GM12878 (cell line): ENCODE data around the gene BICRAL. TPM values are rescaled to one million over a fixed set of nuclear protein-coding genes. Genes with fewer than 3 reads are reported as not detected.

ENCODE experiments used
- ATAC-seq: fragments of 200-7000 bp; cut with Tn5 transposase; 3 replicates; pipeline ENCODE4 v1.9.1; 2020; ENCODE audit warnings: mild to moderate bottlenecking, moderate library complexity
- BruUV-seq: library from RNA; stranded (reverse); fragments of 400-500 nt; replicated peaks from 2 replicates; lab custom pipeline; 2021; lab: Mats Ljungman, UMichigan
- CTCF ChIA-PET: fragments of 300-600 bp; sonication (Branson Sonifier 250); formaldehyde crosslinking; extraction: SDS; loops from one replicate; lab custom pipeline; 2021; ENCODE audit warnings: inconsistent platforms; lab: Yijun Ruan, JAX
- POLR2A ChIA-PET: fragments of 350-600 bp; formaldehyde crosslinking; extraction: SDS; loops from one replicate; lab custom pipeline; 2021; ENCODE audit warnings: inconsistent platforms; lab: Charles Lee
- RAD21 ChIA-PET: fragments of 300-600 bp; sonication (Branson Sonifier 250); formaldehyde crosslinking; loops from one replicate; lab custom pipeline; 2023; ENCODE audit warnings: antibody characterized with exemption; ENCODE audit not compliant: unreplicated experiment; lab: Charles Lee
- SMC1A ChIA-PET: fragments of 300-600 bp; sonication (Branson Sonifier 250); formaldehyde crosslinking; loops from one replicate; lab custom pipeline; 2023; ENCODE audit not compliant: unreplicated experiment, uncharacterized antibody; lab: Charles Lee
- DNase-seq: peaks from one replicate; pipeline ENCODE4 v3.0.0-alpha.2; 2011; ENCODE audit warnings: low read depth, low spot score
- FAIRE-seq: peaks from 3 replicates; lab custom pipeline; 2011; peaks lifted over from hg19 to GRCh38; lab: Jason Lieb, UNC
- H2AFZ ChIP-seq: 2 replicates; pipeline ENCODE4 v1.6.0; 2011; ENCODE audit warnings: low read depth, low read length, control low read depth; ENCODE audit not compliant: control insufficient read depth
- H3K27ac ChIP-seq: 2 replicates; pipeline ENCODE4 v1.5.1; 2011; ENCODE audit warnings: control low read depth; ENCODE audit not compliant: control insufficient read depth, insufficient read depth
- H3K27me3 ChIP-seq, 2 experiments: replicated peaks in 1 of 2; 2 replicates each; pipeline versions ENCODE4 v1.6.0 to v1.6.1; 2011; ENCODE audit warnings: low read length in 1 of 2; ENCODE audit not compliant: control insufficient read depth in 2 of 2, insufficient read depth in 2 of 2
- H3K36me3 ChIP-seq, 2 experiments: 2 replicates each; pipeline ENCODE4 v1.5.1; 2011; ENCODE audit warnings: low read length in 1 of 2; ENCODE audit not compliant: control insufficient read depth in 2 of 2, insufficient read depth in 2 of 2
- H3K4me1 ChIP-seq: 2 replicates; pipeline ENCODE4 v1.6.1; 2011; ENCODE audit warnings: mild to moderate bottlenecking, low read length, moderate library complexity, mixed read lengths; ENCODE audit not compliant: control insufficient read depth, insufficient read depth
- H3K4me2 ChIP-seq: 2 replicates; pipeline ENCODE4 v1.6.0; 2011; ENCODE audit warnings: control low read depth; ENCODE audit not compliant: control insufficient read depth, insufficient read depth
- H3K4me3 ChIP-seq: fragments of 200-600 bp; sonication (generic); 2 replicates; pipeline ENCODE4 v1.5.1; 2016
- H3K79me2 ChIP-seq: 2 replicates; pipeline ENCODE4 v1.6.0; 2011; ENCODE audit warnings: low read length; ENCODE audit not compliant: control insufficient read depth, insufficient read depth
- H3K9ac ChIP-seq: 2 replicates; pipeline ENCODE4 v1.8.0; 2011; ENCODE audit warnings: low read length, control low read depth, mixed read lengths; ENCODE audit not compliant: control insufficient read depth, insufficient read depth
- H3K9me3 ChIP-seq: replicated peaks from 3 replicates; pipeline ENCODE4 v1.5.1; 2011; ENCODE audit warnings: mild to moderate bottlenecking, low read length; ENCODE audit not compliant: control insufficient read depth, insufficient read depth
- H4K20me1 ChIP-seq: 2 replicates; pipeline ENCODE4 v1.6.0; 2011; ENCODE audit not compliant: control insufficient read depth, insufficient read depth
- BACH1 ChIP-seq: fragments of 450-650 bp; IDR thresholded peaks from 2 replicates; pipeline ENCODE4 v1.6.1; 2017; ENCODE audit warnings: mild to moderate bottlenecking, borderline replicate concordance
- BCL11A ChIP-seq: IDR thresholded peaks from 2 replicates; pipeline ENCODE4 v1.6.1; 2011; ENCODE audit warnings: low read depth, low read length
- CHD1 ChIP-seq: IDR thresholded peaks from 2 replicates; pipeline ENCODE4 v1.6.1; 2012; ENCODE audit warnings: low read depth, low read length, improper control_type of control experiment
- HCFC1 ChIP-seq: fragments of 150-350 bp; IDR thresholded peaks from 2 replicates; pipeline ENCODE4 v1.6.1; 2014; ENCODE audit warnings: low read length
- IKZF2 ChIP-seq, 2 experiments: fragments of 450-650 bp; IDR thresholded peaks; 2 replicates each; pipeline ENCODE4 v1.6.1; 2017; ENCODE audit warnings: mild to moderate bottlenecking in 2 of 2, moderate library complexity in 2 of 2
- KAT2A ChIP-seq: conservative IDR thresholded peaks from 2 replicates; pipeline ENCODE4 v1.6.1; 2011; ENCODE audit warnings: low read depth, low read length; ENCODE audit not compliant: control insufficient read depth
- MEF2B ChIP-seq: fragments of 450-650 bp; IDR thresholded peaks from 2 replicates; pipeline ENCODE4 v1.6.1; 2018; ENCODE audit warnings: mild to moderate bottlenecking, moderate library complexity; ENCODE audit not compliant: partially characterized antibody, poor library complexity, severe bottlenecking
- MXI1 ChIP-seq: fragments of 150-350 bp; IDR thresholded peaks from 2 replicates; pipeline ENCODE4 v1.6.1; 2011; ENCODE audit warnings: low read depth, mild to moderate bottlenecking, inconsistent platforms, low read length, improper control_type of control experiment
- NFYB ChIP-seq: IDR thresholded peaks from 2 replicates; pipeline ENCODE4 v1.6.1; 2011; ENCODE audit warnings: low read depth, mild to moderate bottlenecking, low read length, improper control_type of control experiment, moderate library complexity; ENCODE audit not compliant: insufficient read depth
- PAX8 ChIP-seq: fragments of 450-650 bp; IDR thresholded peaks from 2 replicates; pipeline ENCODE4 v1.6.1; 2017; ENCODE audit warnings: mild to moderate bottlenecking, moderate library complexity
- SUZ12 ChIP-seq: fragments of 200-600 bp; sonication (generic); IDR thresholded peaks from one replicate; pipeline ENCODE4 v1.6.1; 2018; ENCODE audit warnings: antibody characterized with exemption, mild to moderate bottlenecking; ENCODE audit not compliant: unreplicated experiment
- WGBS: methylation state at CpG from one replicate; pipeline ENCODE4 v1.1.6; 2016; ENCODE audit warnings: low lambda C conversion rate; ENCODE audit not compliant: insufficient replicate concordance, insufficient coverage; ENCODE audit errors: missing lambda C conversion rate; 5-methylcytosine and 5-hydroxymethylcytosine counted together
- in situ Hi-C: fragments of 300-500 bp; cut with MboI; formaldehyde crosslinking; loops from 9 replicates; pipeline ENCODE4 v1.14.3; 2018; ENCODE audit warnings: mixed read lengths
- intact Hi-C: fragments of 100-400 bp; cut with micrococcal nuclease; formaldehyde crosslinking; loops from one replicate; pipeline ENCODE4 v1.14.2; 2022; ENCODE audit not compliant: unreplicated experiment
- polyA plus RNA-seq, 11 experiments: library from polyadenylated mRNA; depleted of rRNA in 4 of 11; unstranded in 6 of 11; stranded (reverse) in 5 of 11; fragments of >200 nt; fragmentation: Nextera tagmentation in 4 of 11; fragmentation: Illumina TruSeq in 1 of 11; extraction: Ambion mirVana in 4 of 11; extraction: Trizol in 1 of 11; gene quantifications; 1 replicate in 1 of 11; 2 replicates in 10 of 11; pipeline versions ENCODE4 v1.2.1 to v1.2.3, GENCODE V29; 2011 to 2016; ENCODE audit warnings: inconsistent platforms in 2 of 11, missing spikeins in 2 of 11, low read depth in 1 of 11
- total RNA-seq, 4 experiments: library from RNA; depleted of rRNA in 3 of 4; stranded (reverse); fragments of >200 nt in 3 of 4; fragmentation: Illumina TruSeq in 1 of 4; extraction: Trizol in 1 of 4; gene quantifications; 2 replicates each; pipeline versions ENCODE4 v1.2.1 to v1.2.3, GENCODE V29; 2013 to 2021
- TF ChIP-seq, protein P1 (sequence below): fragments of 450-650 bp; IDR thresholded peaks from 2 replicates; pipeline ENCODE4 v1.6.1; 2017; ENCODE audit warnings: mild to moderate bottlenecking, moderate library complexity
- TF ChIP-seq, protein P2 (sequence below): IDR thresholded peaks from 2 replicates; pipeline ENCODE4 v1.6.1; 2012; ENCODE audit warnings: low read depth, low read length, improper control_type of control experiment
- TF ChIP-seq, protein P3 (sequence below): fragments of 450-650 bp; IDR thresholded peaks from 2 replicates; pipeline ENCODE4 v1.6.1; 2017; ENCODE audit warnings: mild to moderate bottlenecking, moderate library complexity

BICRAL gene
- total and polyA plus RNA-seq, 10 of the 15 experiments (the other 5 are each of a cell fraction or from before 2014, with no cell fraction given): 1.9 to 16.6 (median 8.5) TPM

GRCh38 chr6:42777126-42777822, 4.6 kb upstream of the BICRAL start:
- H3K9ac ChIP-seq: peak overlapping the region; percentile 50
- no peaks in the 10 kb centered on the region for H3K36me3 ChIP-seq
- H2AFZ ChIP-seq: no peak overlapping the region
- no peak for FAIRE-seq
- H3K4me2 ChIP-seq: peak overlapping the region; percentile 61
- H3K27me3 ChIP-seq: no peaks in the 10 kb centered on the region
- POLR2A ChIA-PET: interaction anchor here (0.6 to 7.4 kb wide), 3 partner anchors 14 to 34 kb away, joined by 3 to 82 read pairs (median 3); partner anchors contain the start of gene TBCC
- H4K20me1 ChIP-seq: no peaks in the 10 kb centered on the region
- peaks cover 71% of the 10 kb centered on the region for H3K4me1 ChIP-seq
- peak; percentile 63 for ATAC-seq
- WGBS: 0% methylated on average over 2 of the region's 2 CpGs
- CTCF ChIA-PET: no interaction called here
- no peaks in the 10 kb centered on the region for H3K9me3 ChIP-seq
- peak overlapping the region; percentile 99 for H3K27ac ChIP-seq
- DNase-seq: peak; percentile 83
- peaks cover 42% of the 10 kb centered on the region for H3K79me2 ChIP-seq
- RAD21 ChIA-PET: interaction anchor here (17.0 kb wide), 1 partner anchor 30 kb away, joined by 227 read pairs; the partner anchor contains the start of gene TBCC
- SMC1A ChIA-PET: interaction anchor here (2.3 kb wide), 1 partner anchor 29 kb away, joined by 11 read pairs; no protein-coding TSS in a partner anchor
- intact Hi-C loops (loop anchor here (10.0 kb wide), 1 partner anchor 608 kb away; no protein-coding TSS in a partner anchor), in situ Hi-C loops (no loop called here)
- BruUV-seq: no TSS peak
- H3K4me3 ChIP-seq: 0 out of 2 replicates have a peak overlapping the region, but pooled peaks have one; percentile 18
- TF ChIP-seq, protein P1, sequence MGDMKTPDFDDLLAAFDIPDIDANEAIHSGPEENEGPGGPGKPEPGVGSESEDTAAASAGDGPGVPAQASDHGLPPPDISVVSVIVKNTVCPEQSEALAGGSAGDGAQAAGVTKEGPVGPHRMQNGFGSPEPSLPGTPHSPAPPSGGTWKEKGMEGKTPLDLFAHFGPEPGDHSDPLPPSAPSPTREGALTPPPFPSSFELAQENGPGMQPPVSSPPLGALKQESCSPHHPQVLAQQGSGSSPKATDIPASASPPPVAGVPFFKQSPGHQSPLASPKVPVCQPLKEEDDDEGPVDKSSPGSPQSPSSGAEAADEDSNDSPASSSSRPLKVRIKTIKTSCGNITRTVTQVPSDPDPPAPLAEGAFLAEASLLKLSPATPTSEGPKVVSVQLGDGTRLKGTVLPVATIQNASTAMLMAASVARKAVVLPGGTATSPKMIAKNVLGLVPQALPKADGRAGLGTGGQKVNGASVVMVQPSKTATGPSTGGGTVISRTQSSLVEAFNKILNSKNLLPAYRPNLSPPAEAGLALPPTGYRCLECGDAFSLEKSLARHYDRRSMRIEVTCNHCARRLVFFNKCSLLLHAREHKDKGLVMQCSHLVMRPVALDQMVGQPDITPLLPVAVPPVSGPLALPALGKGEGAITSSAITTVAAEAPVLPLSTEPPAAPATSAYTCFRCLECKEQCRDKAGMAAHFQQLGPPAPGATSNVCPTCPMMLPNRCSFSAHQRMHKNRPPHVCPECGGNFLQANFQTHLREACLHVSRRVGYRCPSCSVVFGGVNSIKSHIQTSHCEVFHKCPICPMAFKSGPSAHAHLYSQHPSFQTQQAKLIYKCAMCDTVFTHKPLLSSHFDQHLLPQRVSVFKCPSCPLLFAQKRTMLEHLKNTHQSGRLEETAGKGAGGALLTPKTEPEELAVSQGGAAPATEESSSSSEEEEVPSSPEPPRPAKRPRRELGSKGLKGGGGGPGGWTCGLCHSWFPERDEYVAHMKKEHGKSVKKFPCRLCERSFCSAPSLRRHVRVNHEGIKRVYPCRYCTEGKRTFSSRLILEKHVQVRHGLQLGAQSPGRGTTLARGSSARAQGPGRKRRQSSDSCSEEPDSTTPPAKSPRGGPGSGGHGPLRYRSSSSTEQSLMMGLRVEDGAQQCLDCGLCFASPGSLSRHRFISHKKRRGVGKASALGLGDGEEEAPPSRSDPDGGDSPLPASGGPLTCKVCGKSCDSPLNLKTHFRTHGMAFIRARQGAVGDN: no peak
- TF ChIP-seq CHD1 (no peak), BACH1 (no peak), IKZF2 (IDR thresholded peaks at IDR 0.05) (peak; percentile 42 to 71; a peak in 2 of 4 replicates), NFYB (no peak), SUZ12 (no peak), KAT2A (no peak), PAX8 (no peak), MEF2B (peak; percentile 75), BCL11A (0 out of 2 replicates have a peak, but pooled peaks have one; percentile 44), HCFC1 (no peak), MXI1 (no peak)
- TF ChIP-seq, protein P2, sequence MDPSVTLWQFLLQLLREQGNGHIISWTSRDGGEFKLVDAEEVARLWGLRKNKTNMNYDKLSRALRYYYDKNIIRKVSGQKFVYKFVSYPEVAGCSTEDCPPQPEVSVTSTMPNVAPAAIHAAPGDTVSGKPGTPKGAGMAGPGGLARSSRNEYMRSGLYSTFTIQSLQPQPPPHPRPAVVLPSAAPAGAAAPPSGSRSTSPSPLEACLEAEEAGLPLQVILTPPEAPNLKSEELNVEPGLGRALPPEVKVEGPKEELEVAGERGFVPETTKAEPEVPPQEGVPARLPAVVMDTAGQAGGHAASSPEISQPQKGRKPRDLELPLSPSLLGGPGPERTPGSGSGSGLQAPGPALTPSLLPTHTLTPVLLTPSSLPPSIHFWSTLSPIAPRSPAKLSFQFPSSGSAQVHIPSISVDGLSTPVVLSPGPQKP: no peak
- TF ChIP-seq, protein P3, sequence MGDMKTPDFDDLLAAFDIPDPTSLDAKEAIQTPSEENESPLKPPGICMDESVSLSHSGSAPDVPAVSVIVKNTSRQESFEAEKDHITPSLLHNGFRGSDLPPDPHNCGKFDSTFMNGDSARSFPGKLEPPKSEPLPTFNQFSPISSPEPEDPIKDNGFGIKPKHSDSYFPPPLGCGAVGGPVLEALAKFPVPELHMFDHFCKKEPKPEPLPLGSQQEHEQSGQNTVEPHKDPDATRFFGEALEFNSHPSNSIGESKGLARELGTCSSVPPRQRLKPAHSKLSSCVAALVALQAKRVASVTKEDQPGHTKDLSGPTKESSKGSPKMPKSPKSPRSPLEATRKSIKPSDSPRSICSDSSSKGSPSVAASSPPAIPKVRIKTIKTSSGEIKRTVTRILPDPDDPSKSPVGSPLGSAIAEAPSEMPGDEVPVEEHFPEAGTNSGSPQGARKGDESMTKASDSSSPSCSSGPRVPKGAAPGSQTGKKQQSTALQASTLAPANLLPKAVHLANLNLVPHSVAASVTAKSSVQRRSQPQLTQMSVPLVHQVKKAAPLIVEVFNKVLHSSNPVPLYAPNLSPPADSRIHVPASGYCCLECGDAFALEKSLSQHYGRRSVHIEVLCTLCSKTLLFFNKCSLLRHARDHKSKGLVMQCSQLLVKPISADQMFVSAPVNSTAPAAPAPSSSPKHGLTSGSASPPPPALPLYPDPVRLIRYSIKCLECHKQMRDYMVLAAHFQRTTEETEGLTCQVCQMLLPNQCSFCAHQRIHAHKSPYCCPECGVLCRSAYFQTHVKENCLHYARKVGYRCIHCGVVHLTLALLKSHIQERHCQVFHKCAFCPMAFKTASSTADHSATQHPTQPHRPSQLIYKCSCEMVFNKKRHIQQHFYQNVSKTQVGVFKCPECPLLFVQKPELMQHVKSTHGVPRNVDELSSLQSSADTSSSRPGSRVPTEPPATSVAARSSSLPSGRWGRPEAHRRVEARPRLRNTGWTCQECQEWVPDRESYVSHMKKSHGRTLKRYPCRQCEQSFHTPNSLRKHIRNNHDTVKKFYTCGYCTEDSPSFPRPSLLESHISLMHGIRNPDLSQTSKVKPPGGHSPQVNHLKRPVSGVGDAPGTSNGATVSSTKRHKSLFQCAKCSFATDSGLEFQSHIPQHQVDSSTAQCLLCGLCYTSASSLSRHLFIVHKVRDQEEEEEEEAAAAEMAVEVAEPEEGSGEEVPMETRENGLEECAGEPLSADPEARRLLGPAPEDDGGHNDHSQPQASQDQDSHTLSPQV: no peak
